ENCODE results near the gene AMD1.
"Not testable (repeated sequence)": the region's sequence is repeated elsewhere in the genome, so short reads cannot be mapped to it uniquely, and the experiment has no call there.

The AMD1 gene

DNA sequence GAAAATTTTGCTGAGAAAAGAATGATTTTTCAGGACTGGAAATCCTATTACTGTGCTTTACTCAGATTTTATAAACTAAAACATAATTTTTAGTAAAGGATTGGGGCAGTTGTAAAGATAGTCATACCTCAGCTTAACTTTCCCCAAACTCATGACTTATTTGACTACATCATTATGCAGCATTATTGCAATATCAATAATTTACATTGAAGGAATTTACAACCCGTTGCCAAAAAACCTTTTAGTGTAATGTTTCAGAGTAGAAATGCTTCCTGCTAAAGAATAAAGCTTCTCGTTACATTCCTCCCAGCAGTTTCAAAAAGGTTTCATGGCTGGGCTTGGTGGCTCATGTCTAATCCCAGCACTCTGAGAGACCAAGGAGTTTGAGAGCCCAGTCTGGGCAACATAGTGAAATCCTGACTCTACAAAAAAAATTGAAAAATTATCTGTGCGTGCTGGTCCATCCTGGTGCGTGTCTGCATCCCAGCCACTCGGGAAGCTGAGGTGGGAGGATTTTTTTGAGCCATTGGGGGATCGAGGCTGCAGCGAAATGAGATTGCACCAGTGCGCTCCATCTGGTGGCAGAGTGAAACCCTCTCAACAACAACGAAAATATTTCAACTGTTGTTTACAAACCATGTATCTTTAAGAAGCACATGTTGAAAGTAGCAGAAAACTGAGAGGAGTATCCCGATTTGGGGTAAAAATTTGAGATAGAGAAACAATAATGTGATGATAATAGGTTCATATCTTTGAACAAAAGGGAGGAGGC, 4.4 kb downstream of the AMD1 start:
- no peak for DNase-seq

DNA sequence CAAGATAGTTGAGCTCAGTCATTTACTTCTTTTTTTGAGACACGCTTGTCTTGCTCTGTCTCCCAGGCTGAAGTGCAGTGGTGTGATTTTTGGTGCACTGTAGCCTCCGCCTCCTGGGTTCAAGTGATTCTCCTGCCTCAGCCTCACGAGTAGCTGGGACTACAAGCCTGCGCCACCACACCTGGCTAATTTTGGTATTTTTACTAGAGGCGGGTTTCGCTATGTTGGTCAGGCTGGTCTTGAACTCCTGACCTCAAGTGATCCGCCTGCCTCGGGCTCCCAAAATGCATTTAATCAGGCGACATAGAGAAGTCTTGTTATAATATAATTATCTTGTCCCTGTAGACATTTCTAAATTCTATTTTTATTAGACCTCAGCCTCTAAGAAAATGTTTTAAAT, 6.1 kb downstream of the AMD1 start:
- DNase-seq = no peak

- DNase-seq = no peak
Observed at GRCh38 chr6:110881546-110882273, 7.1 kb downstream of the AMD1 start.

GRCh38 chr6:110882274-110882619, 7.7 kb downstream of the AMD1 start:
- DNase-seq = no peak

DNA sequence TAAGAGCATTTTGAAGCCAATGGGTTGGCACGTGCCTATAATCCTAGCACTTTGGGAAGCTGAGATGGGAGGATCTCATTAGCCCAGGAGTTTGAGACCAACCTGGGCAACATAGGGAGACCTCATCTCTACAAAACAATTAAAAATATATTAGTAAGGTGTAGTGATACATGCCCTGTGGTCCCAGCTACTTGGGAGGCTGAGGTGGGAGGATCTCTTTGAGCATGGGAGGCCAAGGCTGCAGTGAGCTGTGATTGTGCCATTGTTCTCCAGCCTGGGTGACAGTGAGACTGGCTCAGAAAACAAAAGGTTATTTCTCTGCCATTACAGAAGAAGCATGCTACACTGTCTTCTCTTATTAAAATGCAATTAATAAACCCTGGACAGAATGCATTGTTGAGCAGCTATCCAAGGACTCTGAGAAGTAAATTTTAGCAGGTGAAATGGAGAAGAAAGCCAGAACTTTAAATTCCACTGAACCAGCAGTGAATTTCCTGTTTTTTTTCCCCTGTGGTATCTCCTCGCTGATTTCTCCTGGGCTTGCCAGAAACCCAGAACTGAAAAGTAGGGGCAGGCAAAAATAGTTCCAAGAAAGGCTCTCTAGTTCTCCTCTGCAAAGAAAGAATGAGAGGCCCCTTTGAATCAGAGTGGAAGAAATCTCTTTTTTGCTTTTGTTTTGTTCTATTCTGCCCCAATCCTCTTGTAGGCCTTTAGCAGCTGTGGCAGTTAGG, 8.4 kb downstream of the AMD1 start:
- no peak for DNase-seq

GRCh38 chr6:110884321-110884720, 9.7 kb downstream of the AMD1 start:
- no peak for DNase-seq

- no peak for DNase-seq
Observed at GRCh38 chr6:110885526-110885925, 10.9 kb downstream of the AMD1 start.

GRCh38 chr6:110886555-110887167, 12.1 kb downstream of the AMD1 start:
- no peak for DNase-seq

GRCh38 chr6:110890288-110890687, 15.7 kb downstream of the AMD1 start:
- DNase-seq = no peak

DNA sequence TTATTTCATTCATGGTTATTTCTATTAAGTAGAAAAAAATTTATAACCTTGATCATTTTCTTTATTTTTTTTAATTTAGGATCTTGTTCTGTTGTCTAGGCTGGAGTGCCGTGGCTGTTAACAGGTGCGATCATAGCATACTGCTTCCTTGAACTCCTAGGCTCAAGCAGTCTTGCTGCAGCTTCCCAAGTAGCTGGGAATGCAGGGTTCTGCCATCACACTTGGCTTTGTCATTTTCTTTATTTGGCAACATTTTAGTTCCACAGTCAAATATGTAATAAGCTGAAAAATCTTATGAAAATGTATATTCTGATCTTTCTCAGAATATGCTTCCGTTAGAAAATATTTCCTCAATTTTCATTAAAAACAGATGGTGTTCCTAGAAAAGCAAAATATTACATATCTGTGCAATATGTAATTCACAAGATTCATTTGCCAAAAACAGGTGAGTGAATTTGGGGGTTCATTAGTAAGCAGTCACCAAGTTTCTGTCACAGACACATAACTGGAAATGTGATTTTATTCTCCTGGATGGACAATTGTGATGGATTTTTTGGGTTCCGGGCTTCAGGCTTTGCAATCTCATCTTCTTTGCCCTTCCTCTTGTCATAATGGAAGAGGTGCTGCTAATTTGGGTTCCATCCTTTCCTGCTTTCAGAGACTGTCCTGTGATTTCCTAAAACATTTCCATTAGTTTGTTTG, 21.5 kb downstream of the AMD1 start:
- no peak for DNase-seq

- no peak for DNase-seq
Observed at GRCh38 chr6:110897433-110897832, 22.8 kb downstream of the AMD1 start.

- DNase-seq = no peak
Observed at GRCh38 chr6:110898111-110898510, 23.5 kb downstream of the AMD1 start.

DNA sequence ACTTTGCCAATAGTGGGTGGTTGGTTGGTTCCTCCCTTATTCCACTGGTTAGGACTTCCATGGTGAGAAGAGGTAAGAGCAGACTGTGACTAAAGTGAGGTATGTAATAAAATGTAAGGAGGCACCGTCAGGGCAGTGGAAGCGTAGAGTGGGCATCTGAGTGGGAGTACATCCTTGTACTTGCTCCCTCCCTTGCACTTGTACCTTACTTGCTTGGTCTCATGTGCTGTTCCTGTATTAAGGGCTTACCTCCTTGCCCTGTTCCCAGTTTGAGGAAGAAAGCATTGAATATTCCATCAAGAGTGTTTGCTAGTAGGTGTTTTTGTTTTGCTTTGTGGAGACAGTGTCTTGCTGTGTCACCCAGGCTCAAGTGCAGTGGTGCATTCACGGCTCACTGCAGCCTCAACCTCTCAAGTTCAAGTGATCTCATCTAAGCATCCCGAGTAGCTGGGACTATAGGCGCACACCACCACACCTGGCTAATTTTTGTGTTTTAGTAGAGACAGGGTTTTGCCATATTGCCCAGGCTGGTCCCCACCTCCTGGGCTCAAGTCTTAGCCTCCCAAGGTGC, 25.5 kb downstream of the AMD1 start:
- no peak for DNase-seq

DNA sequence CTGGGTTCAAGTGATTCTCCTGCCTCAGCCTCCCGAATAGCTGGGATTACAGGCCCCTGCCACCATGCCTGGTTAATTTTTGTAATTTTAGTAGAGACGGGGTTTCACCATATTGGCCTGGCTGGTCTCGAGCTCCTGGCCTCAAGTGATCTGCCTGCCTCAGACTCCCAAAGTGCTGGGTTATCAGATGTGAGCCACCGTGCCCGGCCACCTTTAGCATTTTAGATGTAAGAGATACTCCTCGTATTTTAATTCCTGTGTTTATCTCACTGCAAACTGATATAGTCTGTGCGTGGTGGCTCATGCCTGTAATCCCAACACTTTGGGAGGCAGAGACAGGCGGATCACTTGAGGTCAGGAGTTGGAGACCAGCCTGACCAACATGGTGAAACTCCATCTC, 27.0 kb downstream of the AMD1 start:
- not testable (repeated sequence) for DNase-seq

DNA sequence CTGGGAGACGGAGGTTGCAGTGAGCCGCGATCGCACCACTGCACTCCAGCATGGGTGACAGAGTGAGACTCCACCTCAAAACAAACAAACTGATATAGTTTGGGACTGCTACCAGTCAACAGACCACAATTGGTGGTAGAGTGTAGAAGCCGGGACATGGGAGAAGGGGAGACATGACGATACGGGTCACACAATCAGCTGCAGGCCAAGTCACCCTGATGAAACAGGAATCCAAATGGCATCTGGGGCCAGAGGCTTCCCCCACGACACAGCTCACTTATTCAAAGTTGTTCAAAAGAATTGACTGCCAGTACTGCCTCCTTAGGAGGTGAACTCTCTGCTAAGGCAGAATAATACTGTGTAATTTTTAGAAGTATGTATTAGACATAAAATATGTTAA, 27.5 kb downstream of the AMD1 start:
- no peak for DNase-seq

GRCh38 chr6:110906273-110906672, 31.7 kb downstream of the AMD1 start:
- not testable (repeated sequence) for DNase-seq

- DNase-seq = no peak
Observed at GRCh38 chr6:110930781-110931180, 56.2 kb downstream of the AMD1 start.

GRCh38 chr6:110933912-110934311, 59.3 kb downstream of the AMD1 start:
- DNase-seq = no peak

GRCh38 chr6:110934381-110934898, 59.9 kb downstream of the AMD1 start:
- no peak for DNase-seq

- no peak for DNase-seq
Observed at GRCh38 chr6:110935171-110935570, 60.6 kb downstream of the AMD1 start.

DNA sequence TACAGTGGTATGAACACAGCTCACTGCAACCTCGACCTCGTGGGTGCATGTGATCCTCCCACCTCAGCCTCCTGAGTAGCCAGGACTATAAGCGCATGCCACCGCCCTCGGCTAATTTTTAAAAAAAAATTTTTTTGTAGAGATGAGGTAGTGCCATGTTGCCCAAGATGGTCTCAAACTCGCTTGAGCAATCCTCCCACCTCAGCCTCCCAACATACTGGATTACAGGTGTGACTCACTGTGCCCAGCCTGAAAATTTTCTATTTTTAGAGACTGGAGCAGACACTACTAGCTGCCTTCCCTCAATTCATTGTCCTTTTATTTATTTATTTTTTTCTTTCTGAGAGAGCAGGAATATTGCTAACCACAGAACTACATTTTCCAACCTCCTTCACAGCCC, 63.6 kb downstream of the AMD1 start:
- no peak for DNase-seq

Measured in NCI-H774 (cell line).